HepG2 (cell line): ENCODE measurements around the gene TMBIM1. TPM values are rescaled to one million over a fixed set of nuclear protein-coding genes. Genes with fewer than 3 reads are reported as not detected.

Experiments used
- ATF7 ChIP-seq, 2 experiments: fragments of 450-650 bp in 1 of 2; sonication (generic) in 1 of 2; formaldehyde crosslinking in 1 of 2; IDR thresholded peaks; 2 replicates each; pipeline versions ENCODE4 v1.4.0 to v1.6.1; 2016 to 2020; ENCODE audit warnings: antibody characterized with exemption in 1 of 2, mild to moderate bottlenecking in 1 of 2, missing genetic modification reagents in 1 of 2
- BORCS8-MEF2B ChIP-seq: sonication (generic); formaldehyde crosslinking; IDR thresholded peaks from 2 replicates; pipeline ENCODE4 v1.8.0; 2022; ENCODE audit warnings: mild to moderate bottlenecking, missing genetic modification reagents
- CEBPG ChIP-seq: IDR thresholded peaks from 2 replicates; pipeline ENCODE4 v1.6.1; 2016
- CHCHD3 ChIP-seq: sonication (generic); formaldehyde crosslinking; IDR thresholded peaks from 2 replicates; pipeline ENCODE4 v1.8.0; 2022; ENCODE audit warnings: mild to moderate bottlenecking, missing genetic modification reagents, moderate library complexity
- CHD2 ChIP-seq: IDR thresholded peaks from 2 replicates; pipeline ENCODE4 v1.6.1; 2011; ENCODE audit warnings: low read depth, low read length, improper control_type of control experiment
- E2F5 ChIP-seq: sonication (generic); formaldehyde crosslinking; conservative IDR thresholded peaks from 2 replicates; pipeline ENCODE4 v1.4.0; 2020; ENCODE audit warnings: missing genetic modification reagents
- PRPF4 ChIP-seq: fragments of 200-400 bp; formaldehyde crosslinking; IDR thresholded peaks from 2 replicates; pipeline ENCODE4 v1.6.1; 2016; ENCODE audit warnings: low read length, low read depth; ENCODE audit not compliant: poor library complexity, severe bottlenecking
- TRAFD1 ChIP-seq: sonication (generic); formaldehyde crosslinking; IDR thresholded peaks from 2 replicates; pipeline ENCODE4 v1.5.1; 2020; ENCODE audit warnings: missing genetic modification reagents, mild to moderate bottlenecking, borderline replicate concordance
- ZBTB8A ChIP-seq: sonication (generic); formaldehyde crosslinking; IDR thresholded peaks from 2 replicates; pipeline ENCODE4 v1.4.0; 2020; ENCODE audit warnings: mild to moderate bottlenecking, low read depth, missing genetic modification reagents, borderline replicate concordance
- ZNF263 ChIP-seq: sonication (generic); formaldehyde crosslinking; IDR thresholded peaks from 2 replicates; pipeline ENCODE4 v1.4.0; 2020; ENCODE audit warnings: missing genetic modification reagents
- ZNF280D ChIP-seq: sonication (generic); formaldehyde crosslinking; IDR thresholded peaks from 2 replicates; pipeline ENCODE4 v1.5.1; 2020; ENCODE audit warnings: mild to moderate bottlenecking, missing genetic modification reagents
- ZNF317 ChIP-seq: sonication (generic); formaldehyde crosslinking; IDR thresholded peaks from 2 replicates; pipeline ENCODE4 v1.5.0; 2020; ENCODE audit warnings: mild to moderate bottlenecking, missing genetic modification reagents
- ZNF891 ChIP-seq: sonication (generic); formaldehyde crosslinking; IDR thresholded peaks from 2 replicates; pipeline ENCODE4 v1.5.0; 2020; ENCODE audit warnings: mild to moderate bottlenecking, missing genetic modification reagents
- polyA plus RNA-seq, 8 experiments: library from polyadenylated mRNA; depleted of rRNA in 3 of 8; stranded (reverse) in 7 of 8; unstranded in 1 of 8; fragments of >200 nt; fragmentation: Illumina TruSeq in 4 of 8; extraction: Trizol in 4 of 8; gene quantifications; 2 replicates each; pipeline versions ENCODE4 v1.2.1 to v1.2.3, GENCODE V29; 2011 to 2016; ENCODE audit warnings: low read depth in 4 of 8, missing spikeins in 1 of 8, mixed read lengths in 1 of 8; ENCODE audit not compliant: insufficient read depth in 1 of 8
- total RNA-seq, 5 experiments: library from RNA; depleted of rRNA; stranded (reverse); fragments of >200 nt; fragmentation: Illumina TruSeq; extraction: Trizol; gene quantifications; 2 replicates each; pipeline ENCODE4 v1.2.3, GENCODE V29; 2016; ENCODE audit warnings: low read depth in 1 of 5
- TF ChIP-seq, protein P1 (sequence below): sonication (generic); formaldehyde crosslinking; IDR thresholded peaks from 2 replicates; pipeline ENCODE4 v1.4.0; 2020; ENCODE audit warnings: mild to moderate bottlenecking, missing genetic modification reagents
- TF ChIP-seq, protein P2 (sequence below): sonication (generic); formaldehyde crosslinking; IDR thresholded peaks from 2 replicates; pipeline ENCODE4 v1.5.1; 2020; ENCODE audit warnings: missing genetic modification reagents, mild to moderate bottlenecking, borderline replicate concordance

Gene TMBIM1
- total and polyA plus RNA-seq, 2 of the 13 experiments (the other 11 are each of a cell fraction or from before 2014, with no cell fraction given) = 127 to 139 TPM

GRCh38 chr2:218323526-218324472 lies 31.5 kb upstream of the TMBIM1 start (continued):
- TF ChIP-seq, protein P1, sequence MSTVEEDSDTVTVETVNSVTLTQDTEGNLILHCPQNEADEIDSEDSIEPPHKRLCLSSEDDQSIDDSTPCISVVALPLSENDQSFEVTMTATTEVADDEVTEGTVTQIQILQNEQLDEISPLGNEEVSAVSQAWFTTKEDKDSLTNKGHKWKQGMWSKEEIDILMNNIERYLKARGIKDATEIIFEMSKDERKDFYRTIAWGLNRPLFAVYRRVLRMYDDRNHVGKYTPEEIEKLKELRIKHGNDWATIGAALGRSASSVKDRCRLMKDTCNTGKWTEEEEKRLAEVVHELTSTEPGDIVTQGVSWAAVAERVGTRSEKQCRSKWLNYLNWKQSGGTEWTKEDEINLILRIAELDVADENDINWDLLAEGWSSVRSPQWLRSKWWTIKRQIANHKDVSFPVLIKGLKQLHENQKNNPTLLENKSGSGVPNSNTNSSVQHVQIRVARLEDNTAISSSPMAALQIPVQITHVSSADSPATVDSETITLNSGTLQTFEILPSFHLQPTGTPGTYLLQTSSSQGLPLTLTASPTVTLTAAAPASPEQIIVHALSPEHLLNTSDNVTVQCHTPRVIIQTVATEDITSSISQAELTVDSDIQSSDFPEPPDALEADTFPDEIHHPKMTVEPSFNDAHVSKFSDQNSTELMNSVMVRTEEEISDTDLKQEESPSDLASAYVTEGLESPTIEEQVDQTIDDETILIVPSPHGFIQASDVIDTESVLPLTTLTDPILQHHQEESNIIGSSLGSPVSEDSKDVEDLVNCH = no peak
- no peak for TF ChIP-seq CHD2
- no peak for TF ChIP-seq CHCHD3 (CRISPR knock-in tag)
- 0 out of 2 replicates have a peak, but pooled peaks have one; percentile 38 for TF ChIP-seq ZNF263 (CRISPR knock-in tag)
- peak; percentile 82; the same call in 1 of the 2 replicates for TF ChIP-seq ZNF317 (CRISPR knock-in tag)
- no peak for TF ChIP-seq ZBTB8A (CRISPR knock-in tag)
- TF ChIP-seq TRAFD1 = peak; percentile 95; the same call in 1 of the 2 replicates
- TF ChIP-seq ZNF280D (CRISPR knock-in tag) = peak; percentile 18; the same call in 1 of the 2 replicates
- peak; percentile 94 for TF ChIP-seq CEBPG
- TF ChIP-seq, protein P2, sequence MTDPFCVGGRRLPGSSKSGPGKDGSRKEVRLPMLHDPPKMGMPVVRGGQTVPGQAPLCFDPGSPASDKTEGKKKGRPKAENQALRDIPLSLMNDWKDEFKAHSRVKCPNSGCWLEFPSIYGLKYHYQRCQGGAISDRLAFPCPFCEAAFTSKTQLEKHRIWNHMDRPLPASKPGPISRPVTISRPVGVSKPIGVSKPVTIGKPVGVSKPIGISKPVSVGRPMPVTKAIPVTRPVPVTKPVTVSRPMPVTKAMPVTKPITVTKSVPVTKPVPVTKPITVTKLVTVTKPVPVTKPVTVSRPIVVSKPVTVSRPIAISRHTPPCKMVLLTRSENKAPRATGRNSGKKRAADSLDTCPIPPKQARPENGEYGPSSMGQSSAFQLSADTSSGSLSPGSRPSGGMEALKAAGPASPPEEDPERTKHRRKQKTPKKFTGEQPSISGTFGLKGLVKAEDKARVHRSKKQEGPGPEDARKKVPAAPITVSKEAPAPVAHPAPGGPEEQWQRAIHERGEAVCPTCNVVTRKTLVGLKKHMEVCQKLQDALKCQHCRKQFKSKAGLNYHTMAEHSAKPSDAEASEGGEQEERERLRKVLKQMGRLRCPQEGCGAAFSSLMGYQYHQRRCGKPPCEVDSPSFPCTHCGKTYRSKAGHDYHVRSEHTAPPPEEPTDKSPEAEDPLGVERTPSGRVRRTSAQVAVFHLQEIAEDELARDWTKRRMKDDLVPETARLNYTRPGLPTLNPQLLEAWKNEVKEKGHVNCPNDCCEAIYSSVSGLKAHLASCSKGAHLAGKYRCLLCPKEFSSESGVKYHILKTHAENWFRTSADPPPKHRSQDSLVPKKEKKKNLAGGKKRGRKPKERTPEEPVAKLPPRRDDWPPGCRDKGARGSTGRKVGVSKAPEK = no peak
- no peak for TF ChIP-seq E2F5 (CRISPR knock-in tag)
- TF ChIP-seq ZNF891 (CRISPR knock-in tag) = no peak
- TF ChIP-seq PRPF4 = no peak
- no peak for TF ChIP-seq BORCS8-MEF2B
- no peak for TF ChIP-seq ATF7 (IDR thresholded peaks at IDR 0.05)
- TF ChIP-seq ATF7 (CRISPR knock-in tag; IDR thresholded peaks at IDR 0.05) = no peak
